Loucy (cell line): Measurements from ENCODE around the gene WDFY1.

Source experiments
- CTCF ChIP-seq: fragments of 200-600 bp; sonication (generic); conservative IDR thresholded peaks from 2 replicates; pipeline ENCODE4 v1.5.1; 2014; ENCODE audit warnings: mild to moderate bottlenecking, antibody characterized with exemption, low read length
- EZH2phosphoT487 ChIP-seq: fragments of 200-600 bp; IDR thresholded peaks from 2 replicates; pipeline ENCODE4 v1.6.1; 2018; ENCODE audit warnings: antibody characterized with exemption, mild to moderate bottlenecking, moderate library complexity, borderline replicate concordance

DNA sequence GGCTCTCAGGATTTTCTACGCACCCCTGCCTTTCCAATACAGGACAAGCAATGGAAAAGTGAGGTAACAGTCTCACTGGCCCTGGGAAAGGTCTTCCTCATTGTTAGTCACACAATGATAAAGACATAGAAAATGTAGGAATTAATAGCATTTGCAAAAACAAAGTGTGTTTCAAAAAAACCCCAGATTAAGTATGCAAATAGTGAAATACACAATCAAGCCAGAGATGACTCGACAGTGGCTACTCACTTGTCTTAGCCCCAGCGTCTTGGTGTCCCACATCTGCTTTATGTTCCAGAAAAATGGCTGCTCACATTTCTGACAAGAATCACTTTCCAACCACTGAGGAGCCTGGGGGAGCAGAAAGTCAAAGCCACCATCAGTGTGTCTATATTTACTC, 60.7 kb downstream of the WDFY1 start:
- TF ChIP-seq CTCF (no peak), EZH2phosphoT487 (no peak)
